NCI-H1436 (cell line): ENCODE measurements around the gene MUSTN1.

Experiments
- DNase-seq: peaks from one replicate; lab custom pipeline; 2025; lab: John Stamatoyannopoulos, UW

MUSTN1 gene

GRCh38 chr3:52833202-52833601, 1.6 kb downstream of the MUSTN1 start:
- DNase-seq = no peak

GRCh38 chr3:52831500-52832301, 3.1 kb downstream of the MUSTN1 start:
- no peak for DNase-seq

DNA sequence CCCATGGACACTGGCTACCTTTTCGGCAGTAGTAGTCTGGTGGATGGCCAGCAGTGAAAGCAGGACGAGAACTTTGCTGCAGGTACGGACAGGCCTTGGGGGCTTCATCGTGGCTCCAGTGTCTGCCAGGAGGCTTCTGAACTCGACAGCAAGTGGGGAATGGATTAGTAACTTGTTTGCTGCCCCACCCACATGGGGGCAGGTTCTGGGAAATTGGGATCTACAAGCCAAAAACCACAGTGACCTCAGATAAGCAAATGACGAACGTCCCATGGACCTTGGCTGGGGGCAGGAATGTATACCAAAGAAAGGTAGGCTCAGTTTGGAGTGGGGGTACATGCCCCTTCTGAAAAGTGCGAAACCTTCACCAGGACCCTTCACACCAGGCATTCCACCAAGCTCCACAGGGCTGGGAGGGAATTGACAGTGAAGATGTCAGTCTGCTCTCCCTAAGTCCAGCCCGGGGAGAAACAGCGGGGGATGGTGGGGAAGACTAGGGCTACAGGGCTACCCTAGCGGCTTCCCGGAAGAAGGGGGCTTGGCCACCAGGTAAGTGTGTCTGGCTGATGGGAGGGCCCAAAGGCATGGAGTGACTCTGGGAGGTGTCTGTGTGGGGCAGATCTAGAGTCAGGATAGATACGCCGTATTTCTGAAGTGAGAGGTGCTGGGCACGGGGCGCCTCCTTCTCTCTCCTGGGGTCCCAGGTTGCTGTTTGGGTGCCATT, 4.1 kb downstream of the MUSTN1 start, which contains the start of gene ITIH4:
ITIH4 (minus strand) TSS at position 138 of the 724 bp plus-strand sequence; CDS start at position 108, 30 bp downstream.
- DNase-seq = no peak

DNA sequence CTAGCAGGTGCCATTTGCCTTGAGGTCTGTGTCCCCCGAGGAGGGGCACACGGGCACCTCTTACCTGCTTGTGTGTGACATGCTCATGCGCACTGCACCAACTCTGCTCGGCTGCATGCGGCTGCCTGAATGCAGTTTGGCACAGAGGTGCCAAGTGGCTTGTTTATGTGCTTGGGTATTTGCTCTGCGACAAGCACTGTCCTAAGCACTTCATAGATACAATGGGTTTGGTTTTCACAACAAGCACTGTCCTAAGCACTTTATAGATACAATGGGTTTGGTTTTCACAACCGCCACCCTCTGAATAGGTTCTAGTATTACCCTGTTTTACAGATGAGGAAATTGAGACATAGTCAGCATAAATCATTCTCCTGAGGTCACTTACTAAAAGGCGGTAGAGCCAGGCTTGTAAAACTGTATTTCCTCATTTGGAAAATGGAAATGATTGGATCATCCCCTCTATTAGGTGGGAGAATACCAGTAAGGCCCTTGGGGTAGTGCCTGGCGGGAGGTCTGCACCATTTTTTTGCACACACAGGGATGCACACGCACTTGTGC, 4.8 kb downstream of the MUSTN1 start:
- DNase-seq = no peak

DNA sequence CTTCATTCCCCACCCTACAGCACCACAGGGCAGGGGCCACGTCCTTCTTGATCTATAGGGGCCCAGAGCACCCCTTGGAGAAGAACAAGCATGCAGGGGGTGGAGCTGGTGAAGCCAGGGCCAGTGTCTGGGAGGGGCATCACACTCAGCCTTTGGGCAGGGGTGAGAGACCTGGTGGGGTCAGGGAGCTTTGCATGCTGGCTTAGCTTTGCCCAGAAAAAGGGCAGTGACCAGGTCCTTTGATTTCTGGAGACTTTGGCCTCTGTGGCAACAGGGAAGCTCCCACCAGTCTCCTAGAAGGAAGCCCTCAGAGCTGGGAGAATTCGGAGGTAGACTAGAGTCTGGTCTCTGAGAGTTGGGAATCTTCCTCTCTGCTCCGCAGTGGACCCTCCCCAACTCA, 5.3 kb downstream of the MUSTN1 start:
- no peak for DNase-seq

- no peak for DNase-seq
Observed at GRCh38 chr3:52827866-52828376, 6.9 kb downstream of the MUSTN1 start.

- no peak for DNase-seq
Observed at GRCh38 chr3:52827441-52827840, 7.4 kb downstream of the MUSTN1 start.

- DNase-seq = no peak
Observed at GRCh38 chr3:52824037-52824436, 10.8 kb downstream of the MUSTN1 start.

DNA sequence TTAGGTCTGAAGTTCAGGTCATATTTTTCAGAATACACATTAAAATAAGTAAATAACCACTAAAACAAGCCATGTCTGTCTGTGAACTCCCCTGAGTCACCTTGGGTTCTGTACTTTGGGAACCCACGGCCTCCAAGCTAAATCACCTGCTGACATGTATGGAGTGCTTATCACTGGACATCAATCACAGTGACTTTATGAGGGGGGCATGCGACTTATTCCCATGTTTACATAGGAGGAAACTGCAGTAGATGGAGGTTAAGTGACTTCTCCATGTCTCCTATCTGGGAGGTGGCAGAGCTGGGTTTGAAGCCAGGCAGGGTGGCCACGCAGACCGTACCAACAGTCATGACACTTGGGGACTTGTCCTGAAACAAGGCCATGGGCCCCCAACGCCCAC, 12.5 kb downstream of the MUSTN1 start:
- DNase-seq = no peak

DNA sequence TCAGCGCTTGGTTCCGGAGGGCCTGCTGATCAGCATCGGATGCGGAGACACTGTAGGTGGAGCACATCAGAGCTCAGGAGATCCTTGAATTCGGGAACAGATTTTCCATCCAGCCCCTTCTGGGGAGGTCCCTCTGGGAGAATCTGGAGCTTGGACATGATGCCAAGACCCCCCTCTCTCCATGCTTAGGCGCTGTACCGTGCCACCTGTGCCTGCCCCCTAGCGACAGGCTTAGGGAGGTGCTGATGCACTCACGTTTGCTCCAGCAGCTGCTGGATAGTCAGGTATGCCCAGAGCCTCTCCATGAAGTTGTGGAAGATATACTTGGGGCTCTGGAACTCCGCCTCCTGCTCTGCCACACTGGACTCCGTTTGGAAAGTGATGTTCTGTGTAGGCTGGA, 14.1 kb downstream of the MUSTN1 start:
- no peak for DNase-seq

GRCh38 chr3:52819936-52820335, 14.9 kb downstream of the MUSTN1 start:
- DNase-seq = no peak

DNA sequence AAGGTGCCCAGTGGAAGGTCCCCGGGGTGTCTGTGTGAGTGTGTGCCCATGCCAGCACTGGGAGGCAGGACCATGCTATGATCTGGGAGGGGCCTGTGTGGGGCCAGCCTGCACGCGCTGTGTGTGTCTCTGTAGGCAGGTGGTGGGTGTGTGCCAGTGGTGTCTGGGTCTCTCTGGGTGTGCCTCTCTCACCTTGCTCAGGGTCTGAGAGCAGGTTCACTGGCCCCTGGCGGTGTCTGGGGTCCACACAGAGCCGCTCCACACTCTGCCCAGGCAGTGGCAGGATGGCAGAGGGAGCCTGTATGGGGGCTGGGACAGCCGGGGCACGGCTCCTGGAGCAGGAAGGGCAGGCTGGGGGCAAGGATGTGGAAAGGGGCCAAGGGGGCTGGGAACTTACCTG, 17.0 kb downstream of the MUSTN1 start:
- no peak for DNase-seq

DNA sequence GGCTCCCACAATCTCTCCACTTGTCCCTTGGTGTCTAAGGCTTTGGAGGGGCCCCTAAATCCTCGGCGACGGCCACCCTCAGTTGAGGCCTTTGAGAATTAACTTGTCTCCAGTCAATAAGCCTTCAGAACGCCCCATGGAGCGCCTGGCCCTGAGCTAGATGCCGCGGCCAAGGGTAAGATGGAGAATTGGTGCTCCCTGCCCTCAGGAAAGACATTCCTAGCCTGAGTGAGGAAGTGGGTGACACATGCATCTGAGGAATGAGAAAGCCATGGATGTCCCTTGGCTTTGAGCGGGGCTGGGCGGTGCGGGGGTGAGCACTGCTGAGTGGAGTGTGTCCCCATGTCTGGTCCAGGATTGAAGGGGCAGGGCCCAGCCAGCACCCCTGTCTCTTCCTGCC, 17.6 kb downstream of the MUSTN1 start:
- DNase-seq = no peak

- DNase-seq = no peak
Observed at GRCh38 chr3:52816654-52817053, 18.2 kb downstream of the MUSTN1 start.

GRCh38 chr3:52816199-52816598, 18.6 kb downstream of the MUSTN1 start:
- DNase-seq = no peak

DNA sequence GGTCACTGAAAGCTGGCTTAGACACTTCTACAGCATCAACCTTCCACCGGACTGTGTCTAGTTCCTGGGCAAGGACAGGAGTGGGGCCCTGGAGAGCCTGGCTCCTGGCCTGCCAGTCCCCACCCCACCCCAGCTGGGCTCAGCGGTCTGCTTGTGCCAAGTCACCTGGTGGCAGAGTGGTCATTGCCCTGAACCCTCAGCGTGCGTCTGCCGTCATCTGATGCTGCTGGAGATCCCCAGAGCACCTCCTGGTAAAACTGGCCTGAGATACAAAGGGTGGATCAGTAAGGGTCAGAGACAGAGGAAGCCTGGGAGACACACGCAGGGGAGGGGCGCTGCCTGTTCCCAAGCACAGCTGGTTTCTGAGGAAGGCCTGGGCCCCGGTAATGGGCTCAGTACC, 21.0 kb downstream of the MUSTN1 start:
- DNase-seq = no peak

- no peak for DNase-seq
Observed at GRCh38 chr3:52811452-52812011, 23.3 kb downstream of the MUSTN1 start.

DNA sequence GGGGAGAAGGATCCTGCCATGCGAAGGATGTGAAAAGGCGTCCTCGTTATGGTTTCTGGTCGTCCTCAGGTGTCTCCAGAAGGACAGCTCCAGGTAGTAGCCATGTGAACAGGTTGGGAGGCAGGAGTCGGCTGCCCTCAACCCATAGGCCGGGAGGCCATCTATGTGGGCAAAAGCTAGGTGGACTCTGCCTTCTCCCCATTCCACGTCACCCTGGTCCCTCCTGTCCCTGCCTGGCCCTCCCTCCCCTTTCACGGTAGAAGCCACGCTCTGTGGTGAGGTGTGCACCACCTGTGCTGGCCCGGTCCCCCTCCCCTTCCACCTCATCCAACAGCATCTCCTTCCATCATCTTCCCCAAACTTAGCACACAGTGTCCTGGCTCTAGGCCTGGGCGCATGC, 23.9 kb downstream of the MUSTN1 start:
- DNase-seq = no peak

DNA sequence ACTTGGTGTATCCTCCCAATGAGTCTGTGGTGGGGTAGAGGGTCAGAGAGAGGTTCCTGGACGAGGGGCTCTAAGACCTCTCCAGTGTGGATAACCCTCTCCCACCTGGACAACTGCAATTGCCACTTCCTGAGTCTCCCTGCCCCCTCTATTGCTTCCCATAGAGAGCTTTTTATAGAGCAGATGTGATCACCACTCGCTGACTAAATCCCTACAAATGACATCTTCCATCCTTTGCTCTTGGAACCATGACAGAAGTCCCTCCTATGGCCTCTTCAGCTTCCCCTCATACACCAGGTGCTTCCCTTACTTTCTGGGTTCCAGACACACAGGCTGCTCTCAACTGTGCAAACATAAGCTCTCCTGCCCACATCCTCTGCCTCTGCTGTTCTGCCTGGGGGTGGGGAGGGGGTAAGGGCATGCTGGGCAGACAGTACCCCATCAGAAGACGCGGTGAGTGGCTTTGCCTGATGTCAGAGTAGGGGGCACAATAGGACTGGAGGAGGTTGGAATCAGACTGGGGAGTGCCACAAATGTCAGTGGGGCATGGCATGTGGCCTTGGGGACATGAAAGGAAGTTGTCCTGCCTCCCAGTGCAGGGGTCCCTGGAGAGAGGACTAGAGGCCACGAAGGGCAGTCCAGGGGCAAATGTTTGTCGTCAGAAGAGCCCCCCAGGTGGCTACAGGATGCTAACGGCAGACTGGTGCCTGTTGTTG, 25.0 kb downstream of the MUSTN1 start:
- no peak for DNase-seq

DNA sequence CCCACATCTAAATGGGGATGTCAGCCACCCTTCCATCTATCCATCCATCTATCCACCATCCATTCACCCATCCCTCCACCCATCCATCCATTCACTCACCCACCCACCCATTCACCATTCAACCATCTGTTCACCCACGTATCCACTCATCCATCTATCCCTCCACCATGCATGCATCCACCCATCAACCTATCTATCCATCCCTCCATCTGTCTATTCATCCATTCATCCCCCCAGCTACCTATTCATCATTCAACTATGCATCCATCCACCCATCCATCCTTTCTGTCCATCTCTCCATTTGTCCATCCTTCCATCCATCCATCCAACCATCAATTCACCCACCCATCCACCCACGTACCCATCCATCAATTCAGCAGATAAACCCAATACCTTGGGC, 25.7 kb downstream of the MUSTN1 start:
- DNase-seq = no peak

DNA sequence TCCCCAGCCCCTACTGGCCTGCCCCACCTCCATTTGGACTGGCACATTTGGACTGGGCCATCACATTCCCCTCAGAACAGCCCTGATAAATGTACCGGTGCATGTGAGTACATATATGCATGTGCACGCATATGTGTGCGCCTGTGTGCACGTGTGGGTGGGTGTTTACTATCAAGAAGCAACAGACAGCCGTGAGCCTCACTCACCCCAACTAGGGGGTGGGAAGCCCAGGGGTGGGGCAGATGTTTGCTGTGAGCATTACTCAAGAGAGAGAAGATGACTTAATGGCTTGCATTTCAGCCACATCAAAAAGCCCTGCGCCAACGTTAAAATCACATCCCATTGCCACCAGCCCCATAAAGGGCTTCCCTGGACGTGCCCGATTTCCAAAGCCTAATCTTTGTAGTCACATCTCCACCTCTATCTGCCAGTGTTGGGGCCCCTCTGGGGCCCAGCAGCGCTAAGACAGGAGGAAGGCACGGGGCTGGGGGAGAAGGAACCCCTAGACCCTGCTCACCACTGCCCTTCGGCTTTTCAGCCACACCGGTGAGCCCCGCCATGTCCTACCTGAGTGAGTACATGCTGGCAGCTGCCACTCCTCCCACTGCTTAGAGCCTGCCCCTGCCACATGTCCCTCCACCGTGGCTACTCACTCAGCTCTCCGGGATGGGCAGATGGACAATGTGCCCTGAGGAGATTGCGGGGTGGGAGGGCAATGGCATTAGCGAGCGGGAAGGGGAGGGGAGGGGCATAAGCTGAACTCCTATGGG, 29.4 kb downstream of the MUSTN1 start:
- no peak for DNase-seq
